HEK293 (cell line): ENCODE data around the gene RNF225.

ENCODE experiments used
- CTCF ChIA-PET: fragments of 350-600 bp; formaldehyde crosslinking; extraction: SDS; loops from one replicate; lab custom pipeline; 2021; ENCODE audit warnings: antibody characterized with exemption; lab: Yijun Ruan, JAX
- POLR2A ChIA-PET: fragments of 300-600 bp; formaldehyde crosslinking; extraction: SDS; loops from one replicate; lab custom pipeline; 2020; ENCODE audit warnings: antibody characterized with exemption, inconsistent platforms; lab: Yijun Ruan, JAX
- H3K27ac ChIP-seq: fragments of 200-500 bp; sonication (Bioruptor generic); 2 replicates; pipeline ENCODE4 v1.5.1; 2014; ENCODE audit warnings: low read depth, low read length, control low read depth, inconsistent platforms; ENCODE audit errors: extremely low read depth
- H3K36me3 ChIP-seq, 2 experiments: fragments of 200-500 bp in 1 of 2; sonication (Bioruptor generic) in 1 of 2; 1 replicate in 1 of 2; 2 replicates in 1 of 2; pipeline ENCODE4 v1.5.1; 2014 to 2017; ENCODE audit warnings: inconsistent platforms in 2 of 2, low read length in 2 of 2; ENCODE audit not compliant: control insufficient read depth in 2 of 2, insufficient read depth in 1 of 2
- H3K4me1 ChIP-seq: fragments of 200-500 bp; sonication (Bioruptor generic); 2 replicates; pipeline ENCODE4 v1.5.1; 2014; ENCODE audit warnings: mild to moderate bottlenecking, low read length, inconsistent platforms; ENCODE audit not compliant: control insufficient read depth, insufficient read depth
- H3K4me3 ChIP-seq: 2 replicates; pipeline ENCODE4 v1.5.1; 2011; ENCODE audit warnings: low read depth, mild to moderate bottlenecking, control low read depth, low read length, moderate library complexity
- H3K9me3 ChIP-seq: fragments of 200-500 bp; sonication (Bioruptor generic); 2 replicates; pipeline ENCODE4 v1.5.1; 2014; ENCODE audit warnings: low read depth, low read length, inconsistent platforms; ENCODE audit not compliant: control insufficient read depth, insufficient read depth
- HOXD13 ChIP-seq: sonication (generic); formaldehyde crosslinking; IDR thresholded peaks from 2 replicates; pipeline ENCODE4 v1.8.0; 2022; ENCODE audit warnings: missing genetic modification reagents, borderline replicate concordance
- MEIS1 ChIP-seq: sonication (generic); formaldehyde crosslinking; IDR thresholded peaks from 2 replicates; pipeline ENCODE4 v1.8.1; 2022; ENCODE audit warnings: missing genetic modification reagents, mild to moderate bottlenecking, borderline replicate concordance
- MYNN ChIP-seq: fragments of 450-650 bp; formaldehyde crosslinking; IDR thresholded peaks from 2 replicates; pipeline ENCODE4 v1.5.1; 2016; ENCODE audit warnings: missing biosample characterization, missing genetic modification characterization, borderline replicate concordance
- ZIC2 ChIP-seq: fragments of 450-650 bp; formaldehyde crosslinking; IDR thresholded peaks from 2 replicates; pipeline ENCODE4 v1.5.1; 2016; ENCODE audit warnings: missing biosample characterization, missing genetic modification characterization
- ZNF133 ChIP-seq: fragments of 450-650 bp; formaldehyde crosslinking; IDR thresholded peaks from 2 replicates; pipeline ENCODE4 v1.5.1; 2016; ENCODE audit warnings: missing biosample characterization, missing genetic modification characterization
- ZNF157 ChIP-seq: fragments of 450-650 bp; formaldehyde crosslinking; IDR thresholded peaks from 2 replicates; pipeline ENCODE4 v1.5.1; 2016; ENCODE audit warnings: missing biosample characterization, missing genetic modification characterization
- ZNF184 ChIP-seq: fragments of 450-650 bp; IDR thresholded peaks from 2 replicates; pipeline ENCODE4 v1.5.1; 2018; ENCODE audit warnings: missing biosample characterization, mild to moderate bottlenecking, missing genetic modification characterization
- ZNF324 ChIP-seq: fragments of 450-650 bp; formaldehyde crosslinking; IDR thresholded peaks from 2 replicates; pipeline ENCODE4 v1.5.1; 2016; ENCODE audit warnings: missing biosample characterization, missing genetic modification characterization
- ZNF335 ChIP-seq: fragments of 450-650 bp; formaldehyde crosslinking; conservative IDR thresholded peaks from 2 replicates; pipeline ENCODE4 v1.5.1; 2016; ENCODE audit warnings: missing biosample characterization, missing genetic modification characterization
- ZNF350 ChIP-seq: fragments of 450-650 bp; formaldehyde crosslinking; IDR thresholded peaks from 2 replicates; pipeline ENCODE4 v1.5.0; 2017; ENCODE audit warnings: missing biosample characterization, mild to moderate bottlenecking, missing genetic modification characterization
- ZNF394 ChIP-seq: fragments of 450-650 bp; formaldehyde crosslinking; IDR thresholded peaks from 2 replicates; pipeline ENCODE4 v1.5.1; 2016; ENCODE audit warnings: missing biosample characterization, missing genetic modification characterization, mild to moderate bottlenecking, moderate library complexity, borderline replicate concordance
- ZNF473 ChIP-seq: fragments of 450-650 bp; formaldehyde crosslinking; IDR thresholded peaks from 2 replicates; pipeline ENCODE4 v1.5.1; 2017; ENCODE audit warnings: missing biosample characterization, missing genetic modification characterization
- ZNF510 ChIP-seq: fragments of 450-650 bp; formaldehyde crosslinking; IDR thresholded peaks from 2 replicates; pipeline ENCODE4 v1.5.1; 2018; ENCODE audit warnings: mild to moderate bottlenecking, missing genetic modification characterization, missing biosample characterization; ENCODE audit not compliant: insufficient replicate concordance
- ZNF521 ChIP-seq: fragments of 450-650 bp; formaldehyde crosslinking; IDR thresholded peaks from 2 replicates; pipeline ENCODE4 v1.5.1; 2017; ENCODE audit warnings: missing biosample characterization, mild to moderate bottlenecking, missing genetic modification characterization
- ZNF596 ChIP-seq: fragments of 450-650 bp; IDR thresholded peaks from 2 replicates; pipeline ENCODE4 v1.5.0; 2018; ENCODE audit warnings: missing biosample characterization, mild to moderate bottlenecking, missing genetic modification characterization, moderate library complexity
- ZSCAN16 ChIP-seq: fragments of 450-650 bp; formaldehyde crosslinking; IDR thresholded peaks from 2 replicates; pipeline ENCODE4 v1.5.1; 2016; ENCODE audit warnings: missing biosample characterization, missing genetic modification characterization
- TF ChIP-seq, protein P1 (sequence below): sonication (generic); formaldehyde crosslinking; IDR thresholded peaks from 2 replicates; pipeline ENCODE4 v1.8.1; 2022; ENCODE audit warnings: mild to moderate bottlenecking, moderate library complexity, missing genetic modification reagents
- TF ChIP-seq, protein P2 (sequence below): fragments of 450-650 bp; formaldehyde crosslinking; IDR thresholded peaks from 2 replicates; pipeline ENCODE4 v1.5.1; 2016; ENCODE audit warnings: missing biosample characterization, missing genetic modification characterization
- TF ChIP-seq, protein P3 (sequence below): fragments of 450-650 bp; formaldehyde crosslinking; IDR thresholded peaks from 2 replicates; pipeline ENCODE4 v1.5.1; 2016; ENCODE audit warnings: missing biosample characterization, missing genetic modification characterization

The RNF225 gene

DNA sequence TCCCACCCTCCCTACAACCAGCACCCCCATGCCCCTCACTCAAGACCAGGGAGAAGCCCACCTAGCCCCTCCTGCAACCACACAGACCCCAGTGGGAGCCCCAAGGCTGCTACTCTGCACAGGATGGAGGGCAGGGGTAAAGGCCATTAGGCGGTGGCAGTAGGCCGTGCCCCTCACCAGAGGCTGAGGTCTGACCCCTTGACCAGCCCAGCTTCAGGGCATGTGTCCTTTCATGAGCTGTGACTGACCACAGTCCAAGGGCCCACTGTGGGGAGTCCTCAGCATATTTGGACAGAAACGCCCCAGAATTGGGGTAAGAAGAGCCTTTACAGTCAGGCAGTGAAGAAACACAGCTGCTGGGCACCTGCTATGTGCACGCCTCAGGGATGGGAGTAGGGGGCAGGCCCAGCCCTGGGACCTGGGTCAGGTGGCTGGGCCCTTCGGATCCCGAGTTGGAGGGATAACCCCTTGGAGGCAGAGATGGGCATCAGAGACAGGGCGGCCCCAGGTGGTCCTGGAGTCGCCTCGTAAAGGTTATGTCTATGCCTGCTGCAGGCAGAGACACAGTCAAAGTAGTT is 10.1 kb upstream of the RNF225 start:
- Histone ChIP-seq H3K4me1 (peaks cover 16% of the 10 kb centered on the region), H3K9me3 (no peaks in the 10 kb centered on the region), H3K27ac (peak overlapping the region; percentile 100), H3K4me3 (no peak overlapping the region), H3K36me3 (peaks cover 23 to 26% of the 10 kb centered on the region in 2 experiments)
- POLR2A ChIA-PET, result interaction anchor here (1.5 to 4.2 kb wide), 3 partner anchors 23 to 59 kb away, joined by 6 to 28 read pairs (median 27); partner anchors contain the start of genes ZNF497, ZNF584 and ZSCAN22
- TF ChIP-seq ZNF350 (tag by site-specific recombination), result no peak
- TF ChIP-seq ZNF473 (tag by site-specific recombination), result no peak
- TF ChIP-seq ZNF521 (tag by site-specific recombination), result no peak
- no peak for TF ChIP-seq ZNF596 (tag by site-specific recombination)
- no peak for TF ChIP-seq ZNF184 (tag by site-specific recombination)
- TF ChIP-seq, protein P1, sequence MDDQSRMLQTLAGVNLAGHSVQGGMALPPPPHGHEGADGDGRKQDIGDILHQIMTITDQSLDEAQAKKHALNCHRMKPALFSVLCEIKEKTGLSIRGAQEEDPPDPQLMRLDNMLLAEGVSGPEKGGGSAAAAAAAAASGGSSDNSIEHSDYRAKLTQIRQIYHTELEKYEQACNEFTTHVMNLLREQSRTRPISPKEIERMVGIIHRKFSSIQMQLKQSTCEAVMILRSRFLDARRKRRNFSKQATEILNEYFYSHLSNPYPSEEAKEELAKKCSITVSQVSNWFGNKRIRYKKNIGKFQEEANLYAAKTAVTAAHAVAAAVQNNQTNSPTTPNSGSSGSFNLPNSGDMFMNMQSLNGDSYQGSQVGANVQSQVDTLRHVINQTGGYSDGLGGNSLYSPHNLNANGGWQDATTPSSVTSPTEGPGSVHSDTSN (CRISPR knock-in tag), result no peak
- no peak for TF ChIP-seq ZNF133 (tag by site-specific recombination)
- no peak for TF ChIP-seq MYNN (tag by site-specific recombination)
- TF ChIP-seq ZNF394 (tag by site-specific recombination), result no peak
- TF ChIP-seq ZNF324 (tag by site-specific recombination), result no peak
- TF ChIP-seq ZNF157 (tag by site-specific recombination), result no peak
- no peak for TF ChIP-seq ZSCAN16 (tag by site-specific recombination)
- CTCF ChIA-PET, result no interaction called here

DNA sequence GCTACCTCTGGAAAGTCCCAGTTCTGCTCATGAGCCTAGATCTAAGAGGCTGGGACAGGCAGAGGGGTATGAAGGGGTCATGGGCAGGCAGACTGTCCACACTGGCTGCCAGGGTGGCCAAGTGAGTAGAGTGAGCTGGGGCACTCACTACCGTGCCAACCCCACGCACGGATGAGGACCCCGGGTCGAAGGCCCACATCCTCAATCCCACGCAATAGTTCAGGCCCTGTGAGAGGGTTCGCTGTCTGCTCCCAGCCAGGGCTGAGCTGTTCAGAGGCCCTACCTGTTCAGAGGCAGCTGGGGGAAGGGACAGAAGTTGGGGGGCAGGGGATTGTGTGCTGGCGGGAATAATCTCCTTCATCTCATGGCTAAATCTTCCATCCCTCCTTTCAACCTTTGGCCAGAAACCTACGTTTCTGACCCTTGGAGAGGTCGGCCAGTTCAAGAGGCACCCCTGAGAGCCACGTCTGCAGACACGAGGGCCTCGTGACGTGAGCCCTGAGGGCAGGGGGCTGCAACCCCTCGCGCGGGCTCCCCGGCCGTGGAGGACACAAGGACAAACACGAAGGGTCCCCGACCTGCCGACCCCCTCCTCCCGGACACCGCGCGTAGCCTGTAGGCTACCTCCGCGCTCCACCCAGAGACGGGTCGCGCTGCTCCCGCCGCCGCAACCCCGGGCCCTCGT is 9.4 kb upstream of the RNF225 start:
- ChIA-PET POLR2A (interaction anchor here (1.1 to 4.2 kb wide), 5 partner anchors 8 to 90 kb away, joined by 3 to 28 read pairs (median 6); partner anchors contain the start of genes ZNF446, ZNF497, ZNF584 and ZSCAN22), CTCF (no interaction called here)
- TF ChIP-seq ZNF521 (tag by site-specific recombination) (no peak), ZNF510 (tag by site-specific recombination) (no peak), HOXD13 (CRISPR knock-in tag) (peak; percentile 84; the same call in 1 of the 2 replicates), ZIC2 (tag by site-specific recombination) (0 out of 2 replicates have a peak, but pooled peaks have one; percentile 7), ZNF335 (peak; percentile 77), MEIS1 (peak; percentile 61; the same call in 1 of the 2 replicates)
- TF ChIP-seq, protein P2, sequence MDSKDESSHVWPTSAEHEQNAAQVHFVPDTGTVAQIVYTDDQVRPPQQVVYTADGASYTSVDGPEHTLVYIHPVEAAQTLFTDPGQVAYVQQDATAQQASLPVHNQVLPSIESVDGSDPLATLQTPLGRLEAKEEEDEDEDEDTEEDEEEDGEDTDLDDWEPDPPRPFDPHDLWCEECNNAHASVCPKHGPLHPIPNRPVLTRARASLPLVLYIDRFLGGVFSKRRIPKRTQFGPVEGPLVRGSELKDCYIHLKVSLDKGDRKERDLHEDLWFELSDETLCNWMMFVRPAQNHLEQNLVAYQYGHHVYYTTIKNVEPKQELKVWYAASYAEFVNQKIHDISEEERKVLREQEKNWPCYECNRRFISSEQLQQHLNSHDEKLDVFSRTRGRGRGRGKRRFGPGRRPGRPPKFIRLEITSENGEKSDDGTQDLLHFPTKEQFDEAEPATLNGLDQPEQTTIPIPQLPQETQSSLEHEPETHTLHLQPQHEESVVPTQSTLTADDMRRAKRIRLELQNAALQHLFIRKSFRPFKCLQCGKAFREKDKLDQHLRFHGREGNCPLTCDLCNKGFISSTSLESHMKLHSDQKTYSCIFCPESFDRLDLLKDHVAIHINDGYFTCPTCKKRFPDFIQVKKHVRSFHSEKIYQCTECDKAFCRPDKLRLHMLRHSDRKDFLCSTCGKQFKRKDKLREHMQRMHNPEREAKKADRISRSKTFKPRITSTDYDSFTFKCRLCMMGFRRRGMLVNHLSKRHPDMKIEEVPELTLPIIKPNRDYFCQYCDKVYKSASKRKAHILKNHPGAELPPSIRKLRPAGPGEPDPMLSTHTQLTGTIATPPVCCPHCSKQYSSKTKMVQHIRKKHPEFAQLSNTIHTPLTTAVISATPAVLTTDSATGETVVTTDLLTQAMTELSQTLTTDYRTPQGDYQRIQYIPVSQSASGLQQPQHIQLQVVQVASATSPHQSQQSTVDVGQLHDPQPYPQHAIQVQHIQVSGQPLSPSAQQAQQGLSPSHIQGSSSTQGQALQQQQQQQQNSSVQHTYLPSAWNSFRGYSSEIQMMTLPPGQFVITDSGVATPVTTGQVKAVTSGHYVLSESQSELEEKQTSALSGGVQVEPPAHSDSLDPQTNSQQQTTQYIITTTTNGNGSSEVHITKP (tag by site-specific recombination), result no peak
- TF ChIP-seq, protein P3, sequence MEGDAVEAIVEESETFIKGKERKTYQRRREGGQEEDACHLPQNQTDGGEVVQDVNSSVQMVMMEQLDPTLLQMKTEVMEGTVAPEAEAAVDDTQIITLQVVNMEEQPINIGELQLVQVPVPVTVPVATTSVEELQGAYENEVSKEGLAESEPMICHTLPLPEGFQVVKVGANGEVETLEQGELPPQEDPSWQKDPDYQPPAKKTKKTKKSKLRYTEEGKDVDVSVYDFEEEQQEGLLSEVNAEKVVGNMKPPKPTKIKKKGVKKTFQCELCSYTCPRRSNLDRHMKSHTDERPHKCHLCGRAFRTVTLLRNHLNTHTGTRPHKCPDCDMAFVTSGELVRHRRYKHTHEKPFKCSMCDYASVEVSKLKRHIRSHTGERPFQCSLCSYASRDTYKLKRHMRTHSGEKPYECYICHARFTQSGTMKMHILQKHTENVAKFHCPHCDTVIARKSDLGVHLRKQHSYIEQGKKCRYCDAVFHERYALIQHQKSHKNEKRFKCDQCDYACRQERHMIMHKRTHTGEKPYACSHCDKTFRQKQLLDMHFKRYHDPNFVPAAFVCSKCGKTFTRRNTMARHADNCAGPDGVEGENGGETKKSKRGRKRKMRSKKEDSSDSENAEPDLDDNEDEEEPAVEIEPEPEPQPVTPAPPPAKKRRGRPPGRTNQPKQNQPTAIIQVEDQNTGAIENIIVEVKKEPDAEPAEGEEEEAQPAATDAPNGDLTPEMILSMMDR (tag by site-specific recombination), result no peak
- Histone ChIP-seq H3K9me3 (no peaks in the 10 kb centered on the region), H3K27ac (peak overlapping the region; percentile 100), H3K4me1 (peaks cover 16% of the 10 kb centered on the region), H3K4me3 (peak overlapping the region; percentile 77), H3K36me3 (peaks cover 30 to 33% of the 10 kb centered on the region in 2 experiments)
